COLO668 (cell line): ENCODE measurements around the gene SLC9C1.

Source experiments
- DNase-seq: peaks from one replicate; lab custom pipeline; 2025; ENCODE audit not compliant: unreplicated experiment; lab: John Stamatoyannopoulos, UW

SLC9C1 gene

DNA sequence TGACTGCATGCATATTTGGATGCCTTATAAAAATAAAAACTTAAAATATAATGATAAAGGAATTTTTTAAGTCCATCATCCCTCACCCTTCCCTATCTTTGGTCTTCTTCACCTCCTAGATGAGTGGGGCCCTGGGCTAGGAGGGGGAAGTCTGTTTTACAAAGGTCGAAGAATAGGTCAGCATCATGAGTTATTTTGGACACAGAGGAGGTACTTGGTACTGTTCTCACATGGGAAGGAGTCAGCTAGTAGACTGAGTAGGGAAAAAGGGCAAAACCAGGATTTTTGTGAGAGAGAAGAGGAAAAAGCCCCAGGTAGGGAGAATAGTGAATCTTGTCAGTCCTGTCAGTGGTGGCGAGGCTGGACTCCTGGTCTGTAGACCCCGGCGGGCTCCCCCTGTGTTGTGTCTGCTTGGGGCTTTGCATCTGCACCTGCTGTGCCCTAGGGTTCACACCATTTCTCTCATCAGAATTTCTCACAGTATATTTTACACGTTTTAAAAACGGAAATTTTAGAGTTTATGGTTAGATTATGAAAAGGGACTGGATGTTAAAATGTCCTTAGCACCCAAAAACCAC, 178.1 kb downstream of the SLC9C1 start:
- DNase-seq: no peak

GRCh38 chr3:112115161-112115739, 178.8 kb downstream of the SLC9C1 start:
- no peak for DNase-seq

DNA sequence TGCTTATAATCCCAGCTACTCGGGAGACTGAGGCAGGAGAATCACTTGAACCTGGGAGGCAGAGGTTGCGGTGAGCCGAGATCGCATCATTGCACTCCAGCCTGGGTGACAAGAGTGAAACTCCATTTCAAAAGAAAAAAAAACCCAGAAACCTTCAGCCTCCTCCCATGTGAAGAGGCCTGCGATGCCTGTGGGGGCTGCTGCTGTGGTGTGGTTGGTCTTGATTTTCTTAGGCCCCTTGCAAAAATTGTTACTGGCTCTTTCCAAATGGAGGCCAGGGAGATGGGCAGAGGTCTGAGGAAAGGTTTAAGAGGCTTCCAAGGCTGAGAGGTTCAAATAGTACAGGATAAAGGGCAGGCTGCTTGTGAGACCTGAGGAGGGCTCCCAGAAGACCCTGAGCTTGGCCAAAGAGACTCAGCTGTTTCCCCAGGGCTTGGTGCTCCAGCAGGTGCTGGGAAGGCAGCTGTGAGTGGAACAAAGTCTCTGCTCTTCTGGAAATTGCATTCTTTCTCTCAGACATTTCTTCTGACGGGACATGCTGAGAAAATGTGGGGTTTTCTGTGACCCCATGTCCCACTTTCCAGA, 179.3 kb downstream of the SLC9C1 start:
- no peak for DNase-seq

DNA sequence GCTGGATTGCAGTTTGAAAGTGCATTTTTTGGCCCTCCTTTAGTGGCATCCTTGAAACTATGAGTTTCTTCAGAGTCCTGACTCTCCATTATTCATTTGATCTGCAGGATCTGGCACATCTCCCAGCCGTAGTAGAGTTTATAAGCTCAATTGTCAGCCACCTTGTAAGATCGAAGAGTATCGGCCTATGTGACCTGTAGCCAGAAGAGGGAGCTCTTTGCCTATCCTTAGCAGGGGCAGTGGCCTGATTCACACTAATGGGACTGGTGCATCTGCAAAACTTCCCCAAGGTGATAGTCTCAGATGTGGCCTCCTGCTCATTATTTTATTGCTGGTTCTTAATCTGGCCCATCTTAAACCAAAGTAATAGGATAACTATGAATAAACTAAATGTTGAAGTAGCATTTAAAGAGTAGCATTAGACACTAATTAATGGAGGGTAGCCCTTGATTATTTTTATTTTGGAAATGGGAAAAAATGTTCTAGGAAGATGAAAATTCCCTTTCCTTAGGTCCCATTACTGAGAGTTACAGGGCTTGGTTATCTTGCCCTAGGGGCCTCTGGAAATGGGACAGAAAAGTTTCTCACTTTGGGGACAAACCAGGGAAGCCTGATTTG, 182.1 kb downstream of the SLC9C1 start:
- peak; percentile 20 for DNase-seq

- DNase-seq: no peak
Measured at GRCh38 chr3:112109322-112109721, 184.7 kb downstream of the SLC9C1 start.

DNA sequence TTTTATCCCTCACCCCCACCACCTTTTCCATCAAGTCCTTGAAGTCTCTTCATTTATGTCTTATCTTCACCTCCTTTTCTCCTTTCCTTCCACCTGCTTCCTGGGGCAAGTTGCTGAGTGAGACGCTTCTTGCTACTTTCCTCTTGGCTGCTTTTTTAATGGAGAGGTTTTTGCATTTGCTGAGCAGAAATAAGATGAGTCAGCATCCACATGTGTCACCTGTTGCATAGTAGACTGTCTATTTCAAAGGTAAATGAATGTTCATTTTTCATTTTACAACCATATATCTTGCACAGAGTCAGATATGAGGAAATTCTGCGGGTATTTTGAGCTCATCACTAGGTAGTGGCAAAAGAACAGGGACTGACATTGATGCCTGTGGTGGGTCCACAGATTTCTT, 189.2 kb downstream of the SLC9C1 start:
- no peak for DNase-seq

GRCh38 chr3:112101916-112102315, 192.1 kb downstream of the SLC9C1 start:
- no peak for DNase-seq

DNA sequence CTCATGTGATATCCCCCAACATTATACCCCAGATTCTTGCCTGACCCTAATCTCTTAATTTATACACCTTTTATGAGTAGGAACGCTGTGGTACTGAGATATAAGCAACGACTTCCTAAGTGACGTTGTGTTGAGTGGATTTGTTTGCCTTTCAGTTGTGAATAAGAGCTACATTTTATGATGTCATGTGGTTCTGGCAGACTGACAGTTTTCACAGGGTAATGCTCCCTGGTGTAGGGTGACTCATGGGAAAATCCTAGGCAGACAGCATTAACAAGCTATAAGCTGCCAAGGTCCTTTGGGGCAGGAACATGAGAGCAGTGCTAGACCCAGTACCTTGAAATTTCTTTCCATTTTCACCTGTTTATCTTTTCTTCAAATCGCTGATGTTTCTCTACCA, 196.6 kb downstream of the SLC9C1 start:
- peak; percentile 51 for DNase-seq

DNA sequence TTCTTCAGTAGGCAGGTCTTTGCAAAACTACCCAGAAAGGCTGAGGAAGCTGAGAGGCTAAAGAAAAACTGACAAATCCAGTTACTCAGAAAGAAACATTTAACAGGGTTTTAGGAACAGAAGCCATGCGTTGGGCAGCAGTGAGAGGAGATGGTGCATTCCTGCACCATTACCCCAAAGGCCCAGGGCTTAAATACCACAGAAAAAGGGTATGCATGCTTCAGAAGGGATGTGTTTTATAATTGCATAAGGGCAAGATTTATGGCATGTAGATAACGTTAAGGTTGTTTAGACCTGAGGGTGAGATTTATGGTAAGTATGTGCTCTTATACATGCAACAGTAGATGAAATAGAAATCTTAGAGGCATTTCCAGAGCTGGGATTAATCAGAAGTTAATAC, 197.8 kb downstream of the SLC9C1 start:
- DNase-seq: no peak

- no peak for DNase-seq
Measured at GRCh38 chr3:112095731-112096130, 198.3 kb downstream of the SLC9C1 start.

DNA sequence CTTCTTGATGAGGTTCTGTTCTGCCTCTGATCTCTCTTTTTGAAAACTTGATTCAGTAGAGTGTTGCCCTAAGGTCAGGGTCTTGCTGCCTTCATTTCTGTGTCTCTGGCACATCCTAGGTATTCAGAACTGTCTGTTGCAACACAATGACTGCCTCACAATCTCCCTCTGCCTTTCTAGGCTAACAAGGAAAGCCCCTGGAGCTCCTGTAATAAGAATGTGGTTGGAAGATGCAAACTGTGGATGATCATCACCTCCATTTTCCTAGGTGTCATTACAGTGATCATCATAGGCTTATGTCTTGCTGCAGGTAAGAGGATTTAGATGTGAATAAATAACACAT, 200.9 kb downstream of the SLC9C1 start:
- DNase-seq: no peak

DNA sequence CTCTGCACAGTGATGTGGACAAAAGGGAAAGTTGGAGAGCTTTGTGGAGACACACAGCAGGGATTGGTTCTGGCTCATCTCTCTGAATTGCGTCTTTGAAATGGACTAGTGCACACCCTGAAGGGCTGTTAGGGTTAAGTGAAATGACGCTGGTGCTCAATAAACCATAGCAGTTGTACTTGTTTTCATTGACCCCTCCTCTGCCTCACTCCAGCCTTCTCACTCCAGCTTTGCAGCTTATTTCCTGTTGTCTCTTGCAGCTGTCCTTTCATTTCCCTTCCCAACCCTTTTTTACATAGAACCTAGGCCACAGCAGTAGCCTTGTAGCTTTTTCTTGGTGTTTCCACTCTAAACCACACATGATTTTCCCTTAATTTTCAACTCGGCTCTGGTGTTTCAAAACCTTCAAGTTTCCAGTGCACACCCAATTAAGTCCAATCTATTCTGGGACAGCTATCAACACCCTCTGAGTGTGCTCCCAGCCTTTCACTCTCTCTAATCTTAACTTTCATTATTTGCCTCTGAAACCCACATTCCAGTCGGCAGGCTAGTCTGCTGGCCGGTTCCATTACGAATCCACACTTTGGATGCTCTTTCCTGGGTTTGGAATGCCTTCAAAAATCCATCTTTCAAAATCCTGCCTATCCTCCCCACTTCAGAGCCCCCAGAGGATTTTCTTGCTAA, 201.4 kb downstream of the SLC9C1 start:
- DNase-seq: peak; percentile 16

GRCh38 chr3:112090887-112091586, 203.0 kb downstream of the SLC9C1 start:
- DNase-seq: peak; percentile 40
